Fibroblast of skin of abdomen (primary cell): Measurements from ENCODE around the gene ZFP28.

ENCODE experiments used
- DNase-seq: peaks from one replicate; pipeline ENCODE4 v3.0.0-alpha.2; 2013

ZFP28 gene

GRCh38 chr19:56596676-56597075 is 57.9 kb downstream of the ZFP28 start:
- DNase-seq = no peak

DNA sequence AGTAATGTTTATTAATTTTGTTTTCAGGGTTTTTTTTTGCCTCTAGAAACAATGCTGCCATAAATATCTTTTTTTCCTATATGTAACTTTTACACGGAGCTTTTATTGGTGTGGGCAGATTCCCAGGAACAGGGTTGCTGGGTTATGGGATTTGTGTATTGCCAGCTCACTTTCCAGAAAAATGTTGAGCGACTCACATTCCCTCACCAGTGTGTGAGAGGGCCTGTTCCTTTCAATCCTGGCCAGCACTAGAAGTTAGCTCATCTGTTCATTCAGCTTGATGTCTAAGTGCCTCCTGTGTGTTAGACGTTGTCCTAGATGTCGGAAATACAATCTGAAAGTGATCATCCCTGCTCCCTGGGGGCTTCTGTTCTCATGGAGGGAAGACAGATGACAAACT is 58.9 kb downstream of the ZFP28 start:
- no peak for DNase-seq

DNA sequence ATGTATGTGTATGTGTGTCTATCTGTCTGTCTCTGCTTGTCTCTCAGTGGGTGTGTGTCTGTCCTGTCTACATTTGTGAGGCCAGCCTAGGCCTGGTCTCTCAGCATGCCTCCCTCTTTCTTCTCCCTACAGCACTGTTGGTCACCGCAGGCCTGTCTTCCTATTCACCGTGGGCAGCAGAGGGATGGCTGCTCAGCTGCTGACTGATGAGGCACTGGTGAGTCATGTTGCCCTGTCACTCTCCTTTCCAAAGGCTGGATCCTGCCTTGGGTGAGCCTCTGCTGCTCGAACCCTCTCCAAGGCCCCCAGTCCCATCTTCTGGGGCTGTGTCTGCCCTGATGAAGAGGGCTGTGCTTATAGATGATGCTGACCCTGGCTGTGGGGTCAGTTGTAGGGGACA is 62.6 kb downstream of the ZFP28 start:
- no peak for DNase-seq

- DNase-seq = no peak
Observed at GRCh38 chr19:56603829-56604228, 65.1 kb downstream of the ZFP28 start.
